Muscle layer of duodenum (tissue), 2 donors: ENCODE measurements around the gene SRPRA.
"Not testable (repeated sequence)": the region's sequence is repeated elsewhere in the genome, so short reads cannot be mapped to it uniquely, and the experiment has no call there.

Experiments used
- H3K27ac ChIP-seq: one replicate; pipeline ENCODE4 v1.7.0; 2013; ENCODE audit warnings: mild to moderate bottlenecking, low read length
- H3K27me3 ChIP-seq: one replicate; pipeline ENCODE4 v1.7.0; 2013; ENCODE audit warnings: low read depth, mild to moderate bottlenecking, control low read depth, low read length
- H3K36me3 ChIP-seq, 2 donors: one replicate each; pipeline ENCODE4 v1.7.0; 2013; ENCODE audit warnings: low read length in 2 of 2, control low read depth in 1 of 2, mild to moderate bottlenecking in 1 of 2; ENCODE audit not compliant: insufficient read depth in 2 of 2, control insufficient read depth in 1 of 2
- H3K4me1 ChIP-seq, 2 donors: one replicate each; pipeline ENCODE4 v1.7.0; 2013; ENCODE audit warnings: low read length in 2 of 2, mild to moderate bottlenecking in 2 of 2, control low read depth in 1 of 2, moderate library complexity in 1 of 2; ENCODE audit not compliant: insufficient read depth in 2 of 2, control insufficient read depth in 1 of 2
- H3K4me3 ChIP-seq, 2 donors: one replicate each; pipeline ENCODE4 v1.7.0; 2013; ENCODE audit warnings: low read length in 2 of 2, low read depth in 1 of 2, mild to moderate bottlenecking in 1 of 2
- H3K9me3 ChIP-seq, 2 donors: one replicate each; pipeline ENCODE4 v1.7.0; 2013; ENCODE audit warnings: low read length in 2 of 2, control low read depth in 1 of 2, mild to moderate bottlenecking in 1 of 2; ENCODE audit not compliant: control insufficient read depth in 1 of 2
- donor health status: healthy.

Gene SRPRA

GRCh38 chr11:126257764-126258163 is 10.9 kb downstream of the SRPRA start:
- Histone ChIP-seq H3K9me3 (no peaks in the 10 kb centered on the region), H3K4me1 (no peaks in the 10 kb centered on the region), H3K27me3 (no peaks in the 10 kb centered on the region), H3K4me3 (no peak overlapping the region), H3K27ac (no peak overlapping the region), H3K36me3 (peaks cover 36 to 41% of the 10 kb centered on the region in 2 donors)

GRCh38 chr11:126257144-126257543 is 11.6 kb downstream of the SRPRA start:
- peaks cover 30 to 40% of the 10 kb centered on the region in 2 donors for H3K36me3 ChIP-seq
- H3K4me3 ChIP-seq, result no peak overlapping the region
- no peaks in the 10 kb centered on the region for H3K4me1 ChIP-seq
- H3K9me3 ChIP-seq, result no peaks in the 10 kb centered on the region
- H3K27me3 ChIP-seq, result no peaks in the 10 kb centered on the region
- H3K27ac ChIP-seq, result no peak overlapping the region

GRCh38 chr11:126256216-126256615 is 12.5 kb downstream of the SRPRA start:
- no peaks in the 10 kb centered on the region for H3K9me3 ChIP-seq
- H3K27me3 ChIP-seq, result no peaks in the 10 kb centered on the region
- peaks cover 29 to 43% of the 10 kb centered on the region in 2 donors for H3K36me3 ChIP-seq
- H3K4me3 ChIP-seq, result no peak overlapping the region
- no peaks in the 10 kb centered on the region for H3K4me1 ChIP-seq
- H3K27ac ChIP-seq, result no peak overlapping the region

GRCh38 chr11:126255507-126255906 is 13.2 kb downstream of the SRPRA start:
- not testable (repeated sequence) for H3K27ac ChIP-seq, H3K9me3 ChIP-seq, H3K4me3 ChIP-seq, H3K27me3 ChIP-seq, H3K4me1 ChIP-seq
- H3K36me3 ChIP-seq, result peaks cover 36 to 46% of the 10 kb centered on the region in 2 donors

- Histone ChIP-seq H3K27me3 (no peaks in the 10 kb centered on the region), H3K9me3 (no peaks in the 10 kb centered on the region), H3K36me3 (peaks cover 39 to 46% of the 10 kb centered on the region in 2 donors), H3K4me3 (no peak overlapping the region), H3K4me1 (no peaks in the 10 kb centered on the region), H3K27ac (no peak overlapping the region)
Measured at GRCh38 chr11:126254819-126255218, 13.9 kb downstream of the SRPRA start.

- peaks cover 38 to 42% of the 10 kb centered on the region in 2 donors for H3K36me3 ChIP-seq
Measured at GRCh38 chr11:126253265-126253664, 15.4 kb downstream of the SRPRA start.

GRCh38 chr11:126246636-126247035 is 22.1 kb downstream of the SRPRA start:
- Histone ChIP-seq H3K9me3 (no peaks in the 10 kb centered on the region), H3K27me3 (no peaks in the 10 kb centered on the region), H3K36me3 (peaks cover 22 to 23% of the 10 kb centered on the region in 2 donors), H3K27ac (no peak overlapping the region), H3K4me1 (no peaks in the 10 kb centered on the region), H3K4me3 (no peak overlapping the region)

More at GRCh38 chr11:126253265-126253664, 15.4 kb downstream of the SRPRA start:
- H3K4me3 ChIP-seq, result no peak overlapping the region
- H3K4me1 ChIP-seq, result no peaks in the 10 kb centered on the region
- no peaks in the 10 kb centered on the region for H3K27me3 ChIP-seq
- H3K27ac ChIP-seq, result no peak overlapping the region
- no peaks in the 10 kb centered on the region for H3K9me3 ChIP-seq

GRCh38 chr11:126233391-126233790 is 35.3 kb downstream of the SRPRA start:
- Histone ChIP-seq H3K4me3 (no peak overlapping the region), H3K4me1 (no peaks in the 10 kb centered on the region), H3K36me3 (peaks cover 8 to 26% of the 10 kb centered on the region in 2 donors), H3K27me3 (no peaks in the 10 kb centered on the region), H3K27ac (no peak overlapping the region), H3K9me3 (no peaks in the 10 kb centered on the region)

- no peaks in the 10 kb centered on the region for H3K4me1 ChIP-seq
Measured at GRCh38 chr11:126232683-126233082, 36.0 kb downstream of the SRPRA start.

GRCh38 chr11:126231725-126232459 is 36.8 kb downstream of the SRPRA start:
- H3K27me3 ChIP-seq, result no peaks in the 10 kb centered on the region
- no peak overlapping the region for H3K4me3 ChIP-seq
- no peaks in the 10 kb centered on the region for H3K9me3 ChIP-seq
- peaks cover 8 to 26% of the 10 kb centered on the region in 2 donors for H3K36me3 ChIP-seq
- no peak overlapping the region for H3K27ac ChIP-seq
- no peaks in the 10 kb centered on the region for H3K4me1 ChIP-seq

More at GRCh38 chr11:126232683-126233082, 36.0 kb downstream of the SRPRA start:
- no peaks in the 10 kb centered on the region for H3K27me3 ChIP-seq
- no peak overlapping the region for H3K4me3 ChIP-seq
- no peak overlapping the region for H3K27ac ChIP-seq
- H3K36me3 ChIP-seq, result peaks cover 8 to 26% of the 10 kb centered on the region in 2 donors
- H3K9me3 ChIP-seq, result no peaks in the 10 kb centered on the region

- Histone ChIP-seq H3K27me3 (no peaks in the 10 kb centered on the region), H3K9me3 (no peaks in the 10 kb centered on the region), H3K4me3 (no peak overlapping the region), H3K4me1 (no peaks in the 10 kb centered on the region), H3K36me3 (peaks cover 0 to 20% of the 10 kb centered on the region in 2 donors), H3K27ac (no peak overlapping the region)
Measured at GRCh38 chr11:126229858-126230540, 38.7 kb downstream of the SRPRA start.
